ENCODE data around the gene ROBO1. TPM values are rescaled to one million over a fixed set of nuclear protein-coding genes. Genes with fewer than 3 reads are reported as not detected.

ROBO1 gene
- total RNA-seq, 2 experiments from 2014 or later, result 1.6 to 2.1 TPM

DNA sequence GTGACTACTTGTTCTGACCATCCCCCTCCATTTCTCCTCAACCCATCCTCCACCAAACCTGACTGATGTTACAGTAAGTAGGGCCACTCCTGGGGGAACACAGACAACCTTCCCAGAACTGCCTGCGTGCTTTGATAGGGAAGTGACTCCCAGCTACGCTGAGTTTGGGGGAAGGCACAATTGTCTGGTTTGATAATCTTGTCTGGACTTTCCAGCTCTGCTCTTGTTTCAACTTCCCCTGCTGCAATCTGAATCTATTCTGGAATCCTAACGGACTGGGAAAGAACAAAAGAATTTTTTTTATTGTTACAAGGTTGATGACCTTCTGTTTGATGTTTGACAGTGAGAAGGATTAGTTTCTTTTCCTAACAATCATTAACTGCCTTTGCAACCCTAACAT, 895.6 kb downstream of the ROBO1 start:
- CTCF ChIA-PET, result interaction anchor here (0.6 kb wide), 1 partner anchor 551 kb away, joined by 3 read pairs; no protein-coding TSS in a partner anchor
- POLR2A ChIA-PET, result no interaction called here

GRCh38 chr3:78871048-78871447, 896.8 kb downstream of the ROBO1 start:
- ChIA-PET POLR2A (no interaction called here), CTCF (no interaction called here)

DNA sequence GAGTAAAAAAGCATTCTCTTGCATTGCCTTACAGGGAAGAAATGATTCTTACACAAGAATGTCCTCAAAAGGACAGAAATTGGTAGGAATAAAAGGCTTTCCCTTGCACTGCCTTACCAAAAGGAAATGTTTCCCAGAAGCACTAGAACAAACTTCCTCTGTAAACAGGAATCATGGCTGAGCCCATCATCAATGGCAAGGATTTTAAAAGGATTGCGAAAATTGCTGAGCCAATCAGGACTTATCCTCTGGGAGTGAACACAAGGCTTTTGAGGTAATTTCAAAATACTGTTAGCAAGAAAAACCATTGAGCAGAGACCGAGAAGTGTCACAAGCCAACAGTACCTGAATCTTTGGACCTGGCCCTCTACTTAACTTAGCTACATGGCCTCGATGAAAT, 897.3 kb downstream of the ROBO1 start:
- ChIA-PET CTCF (no interaction called here), POLR2A (no interaction called here)

DNA sequence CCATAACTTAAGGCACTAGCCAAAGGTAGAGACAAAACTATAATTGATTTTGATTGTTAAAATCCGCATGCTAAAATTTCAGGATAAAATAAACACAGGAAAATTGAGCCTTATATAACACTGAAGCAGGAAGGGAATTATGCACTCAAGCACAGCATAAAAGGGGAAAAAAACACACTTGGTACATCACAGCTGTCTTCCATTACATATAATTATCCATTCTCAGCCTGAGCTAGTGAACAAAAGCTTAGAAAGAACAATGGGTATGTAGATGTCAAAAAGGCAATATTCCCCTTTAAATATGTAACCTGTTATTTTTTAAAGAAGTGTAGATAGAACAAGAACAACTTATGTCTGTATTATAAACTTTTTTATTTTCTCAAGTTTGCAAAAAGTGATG, 899.2 kb downstream of the ROBO1 start:
- ChIA-PET CTCF (no interaction called here), POLR2A (no interaction called here)

- ChIA-PET CTCF (no interaction called here), POLR2A (no interaction called here)
Observed at GRCh38 chr3:78867409-78868372, 900.1 kb downstream of the ROBO1 start.

- ChIA-PET POLR2A (no interaction called here), CTCF (no interaction called here)
Observed at GRCh38 chr3:78863306-78864203, 904.2 kb downstream of the ROBO1 start.

GRCh38 chr3:78861156-78861555, 906.6 kb downstream of the ROBO1 start:
- ChIA-PET POLR2A (no interaction called here), CTCF (no interaction called here)

DNA sequence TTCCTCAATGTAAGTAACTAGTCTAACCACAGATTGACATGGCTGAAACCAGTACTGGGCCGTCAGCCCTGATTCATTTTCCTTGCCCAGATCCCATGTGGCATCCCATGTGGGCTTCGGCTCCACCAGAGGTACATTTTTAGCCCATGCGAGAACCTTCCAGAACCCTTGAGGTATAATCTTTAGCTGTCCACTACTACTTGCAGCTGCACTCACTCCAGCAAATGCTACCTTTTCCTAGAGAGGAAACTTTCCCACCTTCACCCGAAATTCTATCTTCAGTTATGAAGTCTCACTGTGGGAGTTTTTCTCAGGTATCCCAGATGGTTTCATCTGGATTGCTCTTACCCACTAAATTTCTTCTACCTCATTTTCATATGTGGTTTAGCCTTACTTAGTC, 907.2 kb downstream of the ROBO1 start:
- CTCF ChIA-PET, result no interaction called here

DNA sequence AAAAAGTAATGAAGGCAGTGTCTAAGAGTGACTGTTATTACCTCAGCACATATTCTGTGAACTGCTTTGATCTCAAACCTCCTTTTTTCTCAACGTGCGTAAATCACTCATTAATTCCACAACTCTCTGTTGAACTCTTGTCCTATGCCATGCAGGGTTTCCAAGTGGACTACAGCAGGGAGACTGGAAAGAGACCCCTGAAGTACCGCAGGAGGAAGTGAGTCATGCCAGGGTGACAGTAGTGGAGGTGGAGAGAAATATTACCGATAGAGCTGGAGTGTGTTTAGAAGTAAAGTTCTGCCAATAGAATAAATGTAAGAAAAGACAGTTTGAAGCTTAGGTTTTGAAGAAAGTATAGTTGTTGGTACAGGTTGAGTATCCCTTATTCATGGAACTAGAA, 908.9 kb downstream of the ROBO1 start:
- ChIA-PET POLR2A (no interaction called here), CTCF (no interaction called here)

More for the DNA sequence above, 907.2 kb downstream of the ROBO1 start:
- POLR2A ChIA-PET, result no interaction called here

DNA sequence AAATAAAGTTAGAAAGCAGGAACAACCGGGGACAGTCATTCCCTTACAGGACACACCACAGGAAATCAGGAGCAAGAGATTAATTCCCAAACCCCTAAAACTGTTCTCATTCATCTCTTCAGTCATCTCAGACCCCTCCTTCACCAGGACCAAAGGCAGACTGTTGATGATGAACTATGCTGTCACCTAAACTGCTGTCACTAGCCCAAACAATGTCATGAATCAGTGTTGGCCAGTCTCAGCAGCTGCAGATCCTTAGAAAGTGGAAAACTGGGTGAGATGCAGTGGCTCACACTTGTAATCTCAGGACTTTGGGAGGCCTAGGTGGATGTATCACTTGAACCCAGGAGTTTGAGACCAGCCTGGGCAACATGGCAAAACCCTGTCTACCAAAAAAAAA, 909.6 kb downstream of the ROBO1 start:
- POLR2A ChIA-PET, result no interaction called here
- CTCF ChIA-PET, result no interaction called here

DNA sequence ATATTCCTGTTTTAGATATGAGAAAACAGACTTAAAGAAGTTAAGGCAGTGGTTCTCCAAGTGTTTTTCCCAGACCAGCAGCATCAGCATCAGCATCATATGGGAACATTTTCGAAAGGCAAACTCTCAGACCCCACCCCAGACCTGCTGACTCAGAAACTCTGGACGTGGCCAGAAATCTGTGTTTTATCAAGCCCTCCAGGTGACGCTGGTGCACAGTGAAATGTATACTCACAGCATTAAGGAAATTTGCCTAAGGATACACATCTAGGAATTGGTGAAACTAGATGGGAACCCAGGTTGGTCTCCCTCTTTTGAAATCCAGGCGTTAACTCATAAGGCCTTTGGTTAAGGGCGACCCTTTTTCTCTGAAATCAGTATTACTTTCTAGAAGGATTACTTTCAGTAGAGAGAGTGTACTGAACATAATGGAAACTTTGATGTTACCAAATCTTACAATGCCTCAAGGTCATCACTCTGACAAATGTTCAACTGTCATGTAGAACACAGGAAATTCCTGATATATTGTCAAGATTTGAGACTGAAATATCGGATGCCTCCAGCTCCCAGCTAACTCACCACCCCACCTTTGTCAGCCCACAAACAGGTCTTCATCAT, 910.2 kb downstream of the ROBO1 start:
- ChIA-PET POLR2A (no interaction called here), CTCF (no interaction called here)

DNA sequence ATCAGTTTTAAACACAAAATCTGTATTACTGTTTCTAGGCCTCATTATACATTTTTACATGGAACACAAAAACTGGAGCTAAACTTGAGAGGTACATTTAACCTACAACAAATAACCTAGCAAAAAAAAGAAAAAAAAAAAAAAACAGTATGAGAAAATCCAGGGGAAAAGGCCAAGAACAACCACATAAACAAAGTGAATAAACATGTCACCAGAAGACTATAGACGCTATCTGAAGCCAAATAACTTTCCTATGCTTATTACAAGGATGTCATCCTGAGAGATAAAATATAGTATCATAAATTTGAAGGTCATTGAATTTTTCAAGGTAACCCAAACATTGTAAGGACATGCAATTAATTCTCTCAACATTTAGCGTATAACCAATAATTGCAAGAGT, 911.6 kb downstream of the ROBO1 start:
- POLR2A ChIA-PET, result no interaction called here
- CTCF ChIA-PET, result no interaction called here

- ChIA-PET POLR2A (no interaction called here), CTCF (no interaction called here)
Observed at GRCh38 chr3:78855190-78855589, 912.6 kb downstream of the ROBO1 start.

DNA sequence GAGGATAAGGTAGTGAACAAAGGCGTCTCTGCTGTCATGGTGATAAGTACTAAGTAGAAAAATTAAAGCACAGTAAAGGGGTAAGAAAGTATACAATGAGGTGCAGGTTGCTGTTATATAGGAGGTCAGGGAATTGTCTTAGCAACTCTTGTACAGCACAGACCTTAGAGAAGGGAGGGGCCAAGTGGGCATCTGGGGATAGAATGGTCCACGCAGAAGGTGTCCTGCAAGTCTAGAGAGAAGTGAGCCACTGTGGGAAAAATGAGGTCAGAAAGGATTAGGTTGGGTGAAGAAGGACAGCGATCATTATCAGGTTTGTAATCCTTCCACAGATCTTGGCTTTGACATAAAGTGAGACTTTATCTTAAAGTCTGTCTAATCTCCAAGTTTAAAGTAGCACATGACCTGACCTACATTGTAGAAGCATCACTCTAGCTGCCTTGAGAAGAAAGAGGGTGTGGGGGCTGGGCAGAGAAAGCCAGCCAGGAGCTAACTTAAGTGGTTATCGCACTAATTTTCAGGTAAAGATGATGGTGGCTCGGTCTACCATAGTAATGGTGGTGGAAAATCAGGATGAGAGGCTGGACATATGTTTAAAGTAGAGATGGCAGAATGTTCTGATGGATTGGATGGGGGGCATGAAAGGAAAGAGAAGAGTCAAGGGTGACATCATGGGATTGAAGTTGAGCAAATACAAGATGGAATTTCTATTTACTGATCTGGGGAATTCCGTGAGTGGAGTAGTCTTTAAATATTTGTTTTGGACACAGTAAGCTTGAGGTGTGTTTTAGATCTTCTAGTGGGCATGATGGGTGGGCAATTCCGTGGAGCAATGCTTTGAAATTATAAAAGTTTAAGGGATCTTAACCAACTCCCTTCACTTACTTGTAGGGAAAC, 919.2 kb downstream of the ROBO1 start:
- CTCF ChIA-PET, result no interaction called here

DNA sequence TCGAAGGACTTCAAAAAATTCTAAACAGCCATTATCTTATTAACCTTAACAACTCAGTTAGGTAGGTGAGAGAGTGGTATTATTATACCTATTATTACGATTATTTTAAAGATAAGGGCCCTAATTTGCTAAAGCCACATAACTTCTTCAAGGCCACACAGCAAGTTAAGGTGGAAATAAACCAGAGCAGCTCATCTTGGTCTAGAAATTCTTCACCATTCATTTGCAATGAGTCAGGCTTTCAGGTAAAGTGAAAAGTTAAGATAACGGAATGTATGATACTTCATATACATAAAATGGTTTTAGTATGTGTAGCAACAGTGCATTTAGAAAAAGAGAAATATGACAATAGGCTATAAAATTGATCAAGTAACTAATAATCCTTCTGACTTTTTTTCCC, 920.2 kb downstream of the ROBO1 start:
- POLR2A ChIA-PET, result no interaction called here
- CTCF ChIA-PET, result no interaction called here

More for the DNA sequence above, 919.2 kb downstream of the ROBO1 start:
- POLR2A ChIA-PET, result no interaction called here

GRCh38 chr3:78847203-78847602, 920.6 kb downstream of the ROBO1 start:
- ChIA-PET POLR2A (no interaction called here), CTCF (no interaction called here)

DNA sequence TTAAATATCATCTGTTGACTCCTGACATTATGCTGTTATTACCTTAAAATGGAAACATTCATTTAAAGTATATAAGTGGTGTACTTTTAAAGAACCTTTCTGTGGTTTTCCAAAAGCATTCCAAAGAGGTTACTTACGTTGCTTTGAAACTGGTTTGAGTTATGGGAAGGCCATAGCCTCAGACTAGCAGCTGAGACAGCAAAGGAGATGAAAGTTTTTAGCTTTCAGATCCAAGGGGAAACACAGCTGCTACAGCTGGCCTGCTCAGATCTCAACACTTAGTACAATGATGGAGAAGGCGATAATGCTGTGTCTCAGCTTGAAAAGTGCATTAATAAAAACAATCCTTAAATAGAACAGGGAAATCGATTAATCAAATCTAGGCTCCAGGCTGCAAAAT, 921.1 kb downstream of the ROBO1 start:
- POLR2A ChIA-PET, result no interaction called here

DNA sequence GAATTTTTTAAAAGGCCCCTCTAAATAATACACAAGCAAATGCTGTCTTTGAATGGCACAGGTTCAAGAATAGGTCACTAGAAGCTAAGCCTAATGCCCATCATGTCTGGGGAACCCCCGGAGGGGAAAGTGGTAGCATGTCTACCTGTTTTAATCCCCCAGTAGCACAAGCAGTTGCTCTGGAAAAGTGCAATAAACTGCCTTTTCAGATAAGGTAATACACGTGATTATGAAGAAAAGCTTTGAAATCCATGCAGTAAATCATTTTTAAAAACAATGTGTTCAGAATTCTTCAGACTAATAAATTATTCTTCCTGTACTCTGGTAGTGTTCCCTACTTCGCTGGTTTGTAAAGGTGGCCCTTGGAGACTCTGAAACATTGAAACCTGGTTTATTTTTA, 922.2 kb downstream of the ROBO1 start:
- POLR2A ChIA-PET, result no interaction called here
- CTCF ChIA-PET, result no interaction called here

More for the DNA sequence above, 921.1 kb downstream of the ROBO1 start:
- CTCF ChIA-PET, result no interaction called here

DNA sequence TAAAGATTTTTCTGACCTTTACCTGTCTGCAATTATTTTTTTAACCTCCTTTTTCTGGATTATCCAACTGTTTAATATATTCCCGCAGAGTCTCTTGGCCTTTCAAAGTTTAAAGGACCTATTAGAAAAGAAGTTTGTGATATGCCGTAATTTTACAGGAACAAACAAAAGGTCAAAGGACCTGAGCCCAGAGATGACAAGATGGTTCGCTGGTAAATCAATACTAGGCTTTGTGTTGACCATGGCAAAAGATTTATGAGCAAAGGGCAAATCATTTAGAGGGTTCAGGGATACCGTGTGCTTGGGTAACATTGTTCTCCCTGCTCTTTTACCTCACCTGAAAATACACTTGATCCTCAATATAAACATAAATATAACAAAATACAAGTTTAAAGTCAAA, 923.5 kb downstream of the ROBO1 start:
- POLR2A ChIA-PET, result no interaction called here
- CTCF ChIA-PET, result no interaction called here

GRCh38 chr3:78839693-78840092, 928.1 kb downstream of the ROBO1 start:
- CTCF ChIA-PET, result no interaction called here
- POLR2A ChIA-PET, result no interaction called here
